Measurements from ENCODE around the gene ATP8B1.
"Not testable (repeated sequence)": the region's sequence is repeated elsewhere in the genome, so short reads cannot be mapped to it uniquely, and the experiment has no call there.

The ATP8B1 gene

DNA sequence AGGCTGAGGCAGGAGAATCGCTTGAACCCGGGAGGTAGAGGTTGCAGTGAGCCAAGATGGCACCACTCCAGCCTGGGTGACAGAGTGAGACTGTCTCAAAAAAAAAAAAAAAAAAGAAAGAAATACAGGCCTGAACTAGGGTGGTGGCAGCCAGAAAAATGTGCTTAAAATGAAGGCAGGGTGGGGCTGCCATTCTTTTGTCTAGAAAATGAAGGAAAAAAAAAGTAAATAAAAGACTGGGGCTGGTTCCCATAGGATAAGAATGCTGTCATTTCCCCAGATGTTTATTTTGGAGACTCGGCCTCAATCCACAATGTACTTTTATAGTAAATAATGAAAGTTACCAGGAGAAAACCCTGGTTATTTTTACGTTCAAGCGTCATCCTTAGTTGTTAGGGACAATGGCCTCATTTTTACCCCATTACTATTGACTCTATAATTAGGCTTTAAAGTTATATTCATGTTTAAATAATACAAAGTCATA lies 58.9 kb downstream of the ATP8B1 start:
- DNase-seq (ENCODE audit: low read depth), result no peak
- no peak overlapping the region for H3K4me3 ChIP-seq (ENCODE audit: low read depth, low read length)
- TF ChIP-seq, protein P1, sequence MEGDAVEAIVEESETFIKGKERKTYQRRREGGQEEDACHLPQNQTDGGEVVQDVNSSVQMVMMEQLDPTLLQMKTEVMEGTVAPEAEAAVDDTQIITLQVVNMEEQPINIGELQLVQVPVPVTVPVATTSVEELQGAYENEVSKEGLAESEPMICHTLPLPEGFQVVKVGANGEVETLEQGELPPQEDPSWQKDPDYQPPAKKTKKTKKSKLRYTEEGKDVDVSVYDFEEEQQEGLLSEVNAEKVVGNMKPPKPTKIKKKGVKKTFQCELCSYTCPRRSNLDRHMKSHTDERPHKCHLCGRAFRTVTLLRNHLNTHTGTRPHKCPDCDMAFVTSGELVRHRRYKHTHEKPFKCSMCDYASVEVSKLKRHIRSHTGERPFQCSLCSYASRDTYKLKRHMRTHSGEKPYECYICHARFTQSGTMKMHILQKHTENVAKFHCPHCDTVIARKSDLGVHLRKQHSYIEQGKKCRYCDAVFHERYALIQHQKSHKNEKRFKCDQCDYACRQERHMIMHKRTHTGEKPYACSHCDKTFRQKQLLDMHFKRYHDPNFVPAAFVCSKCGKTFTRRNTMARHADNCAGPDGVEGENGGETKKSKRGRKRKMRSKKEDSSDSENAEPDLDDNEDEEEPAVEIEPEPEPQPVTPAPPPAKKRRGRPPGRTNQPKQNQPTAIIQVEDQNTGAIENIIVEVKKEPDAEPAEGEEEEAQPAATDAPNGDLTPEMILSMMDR (IDR thresholded peaks at IDR 0.05; ENCODE audit: low read depth, low read length, missing control alignments), result no peak

DNA sequence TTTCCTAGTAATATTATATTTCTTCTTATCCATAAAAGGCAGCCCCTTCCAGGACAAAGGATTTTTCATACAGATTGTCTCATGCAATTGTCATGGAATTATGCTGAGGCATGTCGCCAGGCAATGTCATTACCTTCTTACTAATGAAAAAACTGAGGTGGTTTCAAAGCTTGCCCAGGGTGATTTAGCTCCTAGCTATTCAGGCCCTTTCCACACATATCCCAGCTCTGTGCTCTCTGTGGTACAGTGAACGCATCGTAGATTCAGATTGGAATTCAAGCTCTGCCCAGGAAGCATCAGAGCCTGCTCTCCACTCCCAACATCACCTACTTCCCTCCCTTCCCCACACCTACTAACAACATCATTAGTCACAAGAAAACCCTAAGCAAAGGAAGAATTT lies 60.1 kb downstream of the ATP8B1 start:
- H3K4me3 ChIP-seq (ENCODE audit: low read depth, low read length), result no peak overlapping the region
- DNase-seq (ENCODE audit: low read depth), result no peak
- TF ChIP-seq, protein P1 (IDR thresholded peaks at IDR 0.05; ENCODE audit: low read depth, low read length, missing control alignments), result no peak

DNA sequence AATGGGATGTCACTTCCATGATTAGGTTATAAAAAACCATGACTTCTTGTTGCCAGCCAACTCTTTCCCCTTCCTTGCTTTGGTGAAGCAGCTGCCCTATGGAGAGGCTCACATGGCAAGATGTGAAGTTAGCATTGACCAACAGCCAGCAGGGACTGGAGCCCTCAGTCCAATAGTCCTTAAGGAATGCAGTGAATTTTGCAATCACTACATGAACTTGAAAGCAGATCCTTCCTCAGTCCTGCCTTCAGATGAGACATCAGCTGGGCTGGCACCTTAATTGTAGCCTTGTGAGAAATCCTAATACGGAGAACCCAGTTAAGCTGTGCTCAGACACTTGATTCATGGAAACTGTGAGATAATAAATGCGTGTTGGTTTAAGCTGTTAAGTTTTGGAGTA lies 61.8 kb downstream of the ATP8B1 start:
- TF ChIP-seq, protein P1 (IDR thresholded peaks at IDR 0.05; ENCODE audit: low read depth, low read length, missing control alignments), result no peak
- no peak overlapping the region for H3K4me3 ChIP-seq (ENCODE audit: low read depth, low read length)
- no peak for DNase-seq (ENCODE audit: low read depth)

DNA sequence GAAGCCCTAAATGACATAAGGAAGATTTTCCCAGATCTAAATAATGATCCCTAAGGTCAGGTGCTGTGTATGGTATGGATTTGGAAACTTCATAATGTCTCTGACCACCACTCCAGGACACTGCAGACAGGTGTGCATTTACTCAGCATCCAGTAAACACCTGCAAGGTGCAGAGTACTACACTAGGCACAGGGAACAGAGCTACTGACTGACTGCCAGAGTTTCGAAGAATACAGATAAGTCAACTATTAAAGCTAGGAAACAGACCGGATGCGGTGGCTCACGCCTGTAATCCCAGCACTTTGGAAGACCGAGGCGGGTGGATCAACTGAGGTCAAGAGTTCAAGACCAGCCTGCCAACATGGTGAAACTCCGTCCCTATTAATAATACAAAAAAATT lies 65.0 kb downstream of the ATP8B1 start:
- TF ChIP-seq, protein P1 (IDR thresholded peaks at IDR 0.05; ENCODE audit: low read depth, low read length, missing control alignments), result no peak
- DNase-seq (ENCODE audit: low read depth), result no peak
- no peak overlapping the region for H3K4me3 ChIP-seq (ENCODE audit: low read depth, low read length)

GRCh38 chr18:57737400-57738060 lies 65.6 kb downstream of the ATP8B1 start:
- TF ChIP-seq, protein P1 (IDR thresholded peaks at IDR 0.05; ENCODE audit: low read depth, low read length, missing control alignments), result no peak
- DNase-seq (ENCODE audit: low read depth), result no peak
- no peak overlapping the region for H3K4me3 ChIP-seq (ENCODE audit: low read depth, low read length)

DNA sequence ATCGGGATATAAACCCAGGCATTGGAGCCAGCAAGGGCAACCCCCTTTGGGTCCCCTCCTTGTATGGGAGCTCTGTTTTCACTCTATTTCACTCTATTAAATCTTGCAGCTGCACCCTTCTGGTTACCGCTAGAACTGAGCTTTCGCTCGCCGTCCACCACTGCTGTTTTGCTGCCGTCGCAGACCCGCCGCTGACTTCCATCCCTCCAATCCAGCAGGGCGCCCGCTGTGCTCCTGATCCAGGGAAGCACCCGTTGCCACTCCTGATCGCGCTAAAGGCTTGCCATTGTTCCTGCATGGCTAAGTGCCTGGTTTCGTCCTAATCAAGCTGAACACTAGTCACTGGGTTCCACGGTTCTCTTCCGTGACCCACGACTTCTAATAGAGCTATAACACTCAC lies 68.1 kb downstream of the ATP8B1 start:
- not testable (repeated sequence) for H3K4me3 ChIP-seq (ENCODE audit: low read depth, low read length); DNase-seq (ENCODE audit: low read depth)

DNA sequence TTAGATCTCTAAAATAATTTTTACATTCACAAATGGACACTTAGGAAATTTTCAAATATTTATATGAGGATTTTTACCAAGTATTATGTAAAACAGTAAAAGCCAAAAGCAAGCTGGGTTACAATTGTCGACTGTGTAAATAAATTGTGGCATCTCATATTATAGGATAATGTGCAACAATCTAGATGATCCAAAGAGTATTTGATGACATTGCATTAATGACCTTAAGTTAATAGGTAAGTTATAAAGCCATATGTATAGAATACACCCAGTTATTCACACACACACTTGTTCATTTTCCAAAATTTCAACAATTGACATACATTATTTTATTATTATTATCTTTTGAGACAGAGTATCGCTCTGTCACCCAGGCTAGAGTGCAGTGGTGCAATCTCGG lies 69.3 kb downstream of the ATP8B1 start:
- H3K4me3 ChIP-seq (ENCODE audit: low read depth, low read length), result no peak overlapping the region

More for the DNA sequence above, 69.3 kb downstream of the ATP8B1 start:
- TF ChIP-seq, protein P1 (IDR thresholded peaks at IDR 0.05; ENCODE audit: low read depth, low read length, missing control alignments), result no peak
- no peak for DNase-seq (ENCODE audit: low read depth)

Measured in GM12864 (cell line).